Mucosa of descending colon (tissue), 3 donors: Measurements from ENCODE around the gene LAP3. TPM values are rescaled to one million over a fixed set of nuclear protein-coding genes. Genes with fewer than 3 reads are reported as not detected.

ENCODE experiments used
- ATAC-seq: fragments of 200-7000 bp; cut with Tn5 transposase; one replicate; pipeline ENCODE4 v1.9.1; 2020; ENCODE audit warnings: mild to moderate bottlenecking, moderate library complexity
- DNase-seq, 3 donors: peaks; one replicate each; pipeline ENCODE4 v3.0.0-alpha.2; 2020
- H3K36me3 ChIP-seq: fragments of 200-600 bp; one replicate; pipeline ENCODE4 v1.8.0; 2021; ENCODE audit warnings: low read depth, mild to moderate bottlenecking
- H3K4me1 ChIP-seq: fragments of 200-600 bp; one replicate; pipeline ENCODE4 v1.8.0; 2021; ENCODE audit warnings: low read depth, mild to moderate bottlenecking
- H3K4me3 ChIP-seq: fragments of 200-600 bp; one replicate; pipeline ENCODE4 v1.8.0; 2021; ENCODE audit warnings: mild to moderate bottlenecking
- H3K9me3 ChIP-seq: fragments of 200-600 bp; one replicate; pipeline ENCODE4 v1.8.0; 2021; ENCODE audit warnings: mild to moderate bottlenecking
- intact Hi-C, 2 donors: fragments of 100-400 bp; cut with DNase I in 1 of 2; cut with micrococcal nuclease in 1 of 2; formaldehyde crosslinking; loops; one replicate each; pipeline versions ENCODE4 v1.11.0 to v1.11.1; 2022; cut with DNase I, micrococcal nuclease
- total RNA-seq, 3 donors: library from RNA; stranded (reverse); fragmentation: NEBNext Ultra II Directional in 2 of 3; extraction: Animal tissue kit (Norgen Biotek cat#: 25700) in 2 of 3; gene quantifications; one replicate each; pipeline versions ENCODE4 v1.2.1 to v1.2.4, GENCODE V29; 2021 to 2023
- TF ChIP-seq, protein P1 (sequence below): fragments of 200-600 bp; IDR thresholded peaks from one replicate; pipeline ENCODE4 v1.8.0; 2022; ENCODE audit warnings: antibody characterized with exemption, mild to moderate bottlenecking
- donor health status: DM: no; HTN: no; CAD: no; lungs with moderate emphysema.
- donor health status: DM: no; HTN: no; CAD: no.
- donor health status: DM: no; HTN: yes; CAD: no.

LAP3 gene
- total RNA-seq, 3 donors from 2014 or later = 55.6 to 112 (median 66.2) TPM

DNA sequence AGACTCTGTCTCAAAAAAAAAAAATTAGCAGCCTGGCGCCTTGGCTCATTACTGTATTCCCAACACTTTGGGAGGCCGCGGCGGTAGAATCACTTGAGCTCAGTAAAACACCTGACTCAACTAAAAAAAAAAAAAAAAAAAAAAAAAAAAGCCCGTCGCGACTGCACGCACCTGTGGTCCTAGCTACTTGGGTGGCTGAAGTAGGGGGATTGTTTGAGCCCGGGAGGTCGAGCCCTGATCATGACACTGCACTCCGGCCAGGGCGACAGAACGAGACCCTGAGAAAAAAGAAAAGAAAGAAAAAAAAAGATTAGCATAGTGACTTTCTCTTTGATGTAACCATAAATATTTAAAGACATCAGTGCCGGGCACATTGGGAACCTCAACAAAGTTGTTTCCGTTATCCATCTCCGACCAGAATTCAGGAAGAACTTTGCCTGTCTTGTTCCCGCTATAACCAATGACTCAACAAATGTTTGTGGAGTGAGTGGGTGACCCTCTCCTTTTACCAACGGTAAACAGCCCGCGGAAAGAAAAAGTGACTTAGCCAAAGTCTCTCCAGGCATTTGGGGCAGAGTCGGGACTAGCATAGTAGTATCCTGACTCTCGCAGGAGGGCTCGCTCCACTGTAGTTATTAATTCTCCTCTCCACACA is 36.9 kb downstream of the LAP3 start:
- Histone ChIP-seq H3K4me1 (peaks cover 23% of the 10 kb centered on the region), H3K4me3 (peak overlapping the region; percentile 89), H3K9me3 (no peaks in the 10 kb centered on the region), H3K36me3 (no peaks in the 10 kb centered on the region)
- ATAC-seq = peak; percentile 65
- TF ChIP-seq, protein P1, sequence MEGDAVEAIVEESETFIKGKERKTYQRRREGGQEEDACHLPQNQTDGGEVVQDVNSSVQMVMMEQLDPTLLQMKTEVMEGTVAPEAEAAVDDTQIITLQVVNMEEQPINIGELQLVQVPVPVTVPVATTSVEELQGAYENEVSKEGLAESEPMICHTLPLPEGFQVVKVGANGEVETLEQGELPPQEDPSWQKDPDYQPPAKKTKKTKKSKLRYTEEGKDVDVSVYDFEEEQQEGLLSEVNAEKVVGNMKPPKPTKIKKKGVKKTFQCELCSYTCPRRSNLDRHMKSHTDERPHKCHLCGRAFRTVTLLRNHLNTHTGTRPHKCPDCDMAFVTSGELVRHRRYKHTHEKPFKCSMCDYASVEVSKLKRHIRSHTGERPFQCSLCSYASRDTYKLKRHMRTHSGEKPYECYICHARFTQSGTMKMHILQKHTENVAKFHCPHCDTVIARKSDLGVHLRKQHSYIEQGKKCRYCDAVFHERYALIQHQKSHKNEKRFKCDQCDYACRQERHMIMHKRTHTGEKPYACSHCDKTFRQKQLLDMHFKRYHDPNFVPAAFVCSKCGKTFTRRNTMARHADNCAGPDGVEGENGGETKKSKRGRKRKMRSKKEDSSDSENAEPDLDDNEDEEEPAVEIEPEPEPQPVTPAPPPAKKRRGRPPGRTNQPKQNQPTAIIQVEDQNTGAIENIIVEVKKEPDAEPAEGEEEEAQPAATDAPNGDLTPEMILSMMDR = no peak
- intact Hi-C loops = no loop called here
- peak in 2 of 3 donors; percentile 11 to 31 for DNase-seq

DNA sequence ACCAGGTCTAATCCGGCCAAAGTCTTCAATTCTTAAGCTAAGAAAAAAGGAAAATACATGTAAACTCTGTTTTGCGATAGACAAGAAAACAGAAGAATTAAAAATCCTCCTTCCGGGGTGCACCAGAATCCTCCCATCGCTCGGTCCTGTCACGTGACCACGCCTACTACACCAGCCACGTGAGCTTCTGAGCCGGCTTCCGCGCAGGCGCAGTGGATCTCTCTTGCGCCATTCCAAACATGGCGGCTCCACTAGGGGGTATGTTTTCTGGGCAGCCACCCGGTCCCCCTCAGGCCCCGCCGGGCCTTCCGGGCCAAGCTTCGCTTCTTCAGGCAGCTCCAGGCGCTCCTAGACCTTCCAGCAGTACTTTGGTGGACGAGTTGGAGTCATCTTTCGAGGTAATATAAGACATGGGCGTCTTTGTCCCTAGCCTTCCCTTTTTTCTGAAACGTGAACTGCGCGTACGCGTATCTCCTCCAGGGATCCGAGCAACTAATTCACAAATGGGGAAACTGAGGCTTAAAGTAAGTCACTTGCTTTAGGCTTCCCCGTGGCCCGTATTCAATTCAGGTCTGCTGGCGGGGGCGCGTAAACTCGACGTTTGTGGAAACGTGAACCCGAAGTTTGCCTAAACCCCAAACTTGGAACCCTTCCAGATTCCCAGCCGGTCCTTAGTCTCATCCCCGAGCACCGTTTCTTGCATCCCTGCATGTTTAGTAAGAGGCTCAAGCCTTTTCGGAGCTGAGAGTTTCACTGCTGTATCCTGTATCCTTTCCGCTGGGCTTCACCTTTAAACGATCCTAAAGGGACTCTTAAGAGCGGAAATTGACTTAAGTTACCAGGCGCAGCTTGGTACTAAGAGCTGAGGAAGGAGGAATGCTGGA is 37.7 kb downstream of the LAP3 start, which contains the start of gene MED28:
Gene MED28, plus strand, starts transcription at position 226 of the 884 bp plus-strand sequence. Its CDS starts 14 bp downstream, at position 240.
- intact Hi-C loops = no loop called here
- H3K9me3 ChIP-seq = no peaks in the 10 kb centered on the region
- ATAC-seq = peak; percentile 99

GRCh38 chr4:17616283-17616682 is 39.3 kb downstream of the LAP3 start:
- no peaks in the 10 kb centered on the region for H3K9me3 ChIP-seq
- TF ChIP-seq, protein P1 = no peak
- peaks cover 23% of the 10 kb centered on the region for H3K4me1 ChIP-seq
- no peak for ATAC-seq
- intact Hi-C loops = no loop called here
- no peak overlapping the region for H3K4me3 ChIP-seq
- H3K36me3 ChIP-seq = no peaks in the 10 kb centered on the region
- DNase-seq = no peak

More for the DNA sequence above, 37.7 kb downstream of the LAP3 start, which contains the start of gene MED28:
- peaks cover 23% of the 10 kb centered on the region for H3K4me1 ChIP-seq
- no peaks in the 10 kb centered on the region for H3K36me3 ChIP-seq
- H3K4me3 ChIP-seq = peak within 1 kb of the TSS; percentile 89
- TF ChIP-seq, protein P1 = no peak
- peak; percentile 95 to 97 (median 97) for DNase-seq

DNA sequence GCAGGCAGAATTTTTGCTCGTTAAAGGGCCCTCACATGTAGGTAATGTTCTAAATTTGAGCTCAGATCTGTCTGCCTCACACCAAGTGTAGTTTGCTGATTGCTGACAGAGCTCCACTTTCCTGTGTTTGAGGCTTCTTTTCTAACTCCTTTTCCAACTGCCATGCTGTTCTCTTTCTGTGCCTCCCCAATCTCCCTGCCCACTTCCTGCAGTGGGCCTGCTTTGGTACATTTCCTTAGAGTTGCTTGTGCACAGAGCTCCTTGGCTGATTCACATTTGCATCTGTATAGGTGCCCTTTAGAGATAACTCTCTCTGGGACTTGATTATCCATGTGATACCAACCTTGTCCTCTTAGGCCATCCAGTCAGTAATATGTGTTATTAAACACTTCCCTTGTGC is 41.9 kb downstream of the LAP3 start:
- ATAC-seq = no peak
- intact Hi-C loops = no loop called here
- H3K36me3 ChIP-seq = peaks cover 13% of the 10 kb centered on the region

DNA sequence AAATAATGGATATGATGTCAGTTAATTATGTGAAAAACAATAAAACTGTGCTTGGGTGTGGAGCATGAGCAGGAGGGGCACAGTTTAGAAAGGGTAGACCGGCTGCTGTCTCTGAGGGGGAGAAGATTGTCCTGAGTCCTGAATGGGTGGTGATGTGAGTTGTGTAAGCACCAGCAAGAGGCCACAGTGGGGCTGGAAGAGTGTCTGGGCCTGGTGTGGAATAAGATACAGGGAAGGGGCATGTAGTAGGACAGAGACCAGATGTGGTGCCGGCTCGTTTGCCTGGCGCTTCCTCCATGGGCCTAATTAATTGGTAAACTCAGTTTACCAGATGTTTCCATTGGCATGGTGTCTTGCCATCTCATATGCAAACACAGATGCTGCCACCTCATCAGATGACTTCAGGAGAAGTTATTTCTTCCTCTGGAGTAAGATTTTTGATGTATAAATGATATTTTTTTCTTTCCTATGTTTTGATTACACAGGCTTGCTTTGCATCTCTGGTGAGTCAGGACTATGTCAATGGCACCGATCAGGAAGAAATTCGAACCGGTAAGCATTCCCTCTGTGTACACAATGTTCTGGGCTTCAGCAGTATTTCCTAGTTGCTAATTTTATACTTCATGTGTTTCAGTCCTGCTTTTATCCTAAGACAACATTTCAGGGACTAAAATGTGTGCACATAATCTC is 42.6 kb downstream of the LAP3 start:
- no peak overlapping the region for H3K4me3 ChIP-seq
- intact Hi-C loops = no loop called here
- TF ChIP-seq, protein P1 = no peak
- H3K36me3 ChIP-seq = peaks cover 15% of the 10 kb centered on the region
- no peaks in the 10 kb centered on the region for H3K9me3 ChIP-seq
- peaks cover 23% of the 10 kb centered on the region for H3K4me1 ChIP-seq
- ATAC-seq (no peak), DNase-seq (no peak)

More for the DNA sequence above, 41.9 kb downstream of the LAP3 start:
- H3K4me1 ChIP-seq = peaks cover 23% of the 10 kb centered on the region
- no peaks in the 10 kb centered on the region for H3K9me3 ChIP-seq
- TF ChIP-seq, protein P1 = no peak
- DNase-seq = no peak
- no peak overlapping the region for H3K4me3 ChIP-seq
